Activated T-cell treated with anti-CD3 and anti-CD28 coated beads for 4 hours (primary cell): ENCODE data around the gene SMARCB1.

Experiments used
- DNase-seq: peaks from one replicate; pipeline ENCODE4 v3.0.0-alpha.2; 2020

SMARCB1 gene

GRCh38 chr22:23834406-23834792 lies 47.6 kb downstream of the SMARCB1 start:
- no peak for DNase-seq

- no peak for DNase-seq
Observed at GRCh38 chr22:23834793-23835483, 48.2 kb downstream of the SMARCB1 start.

GRCh38 chr22:23835484-23836144 lies 48.8 kb downstream of the SMARCB1 start:
- no peak for DNase-seq

- no peak for DNase-seq
Observed at GRCh38 chr22:23836281-23836680, 49.5 kb downstream of the SMARCB1 start.

- DNase-seq = no peak
Observed at GRCh38 chr22:23836692-23837495, 50.1 kb downstream of the SMARCB1 start.

- no peak for DNase-seq
Observed at GRCh38 chr22:23837496-23837859, 50.7 kb downstream of the SMARCB1 start.

GRCh38 chr22:23837911-23838680 lies 51.3 kb downstream of the SMARCB1 start:
- no peak for DNase-seq

GRCh38 chr22:23838681-23839468 lies 52.1 kb downstream of the SMARCB1 start, which contains the start of gene DERL3:
Gene DERL3, minus strand, starts transcription at chr22:23839006. Its CDS starts 19 bp downstream, at chr22:23838987.
- peak; percentile 88 for DNase-seq

GRCh38 chr22:23840026-23840425 lies 53.3 kb downstream of the SMARCB1 start:
- no peak for DNase-seq

GRCh38 chr22:23841292-23841691 lies 54.5 kb downstream of the SMARCB1 start:
- DNase-seq = no peak

- no peak for DNase-seq
Observed at GRCh38 chr22:23841736-23842445, 55.1 kb downstream of the SMARCB1 start.

GRCh38 chr22:23842599-23842998 lies 55.8 kb downstream of the SMARCB1 start:
- DNase-seq = no peak

- no peak for DNase-seq
Observed at GRCh38 chr22:23844739-23845202, 58.0 kb downstream of the SMARCB1 start.

GRCh38 chr22:23845265-23846080 lies 58.7 kb downstream of the SMARCB1 start:
- no peak for DNase-seq

- no peak for DNase-seq
Observed at GRCh38 chr22:23846081-23846469, 59.3 kb downstream of the SMARCB1 start.

- no peak for DNase-seq
Observed at GRCh38 chr22:23847310-23847920, 60.6 kb downstream of the SMARCB1 start.

GRCh38 chr22:23847991-23848864 lies 61.5 kb downstream of the SMARCB1 start:
- no peak for DNase-seq

GRCh38 chr22:23849009-23850006 lies 62.5 kb downstream of the SMARCB1 start:
- DNase-seq = peak; percentile 82
